Testis (tissue), 3 donors: ENCODE data around the gene TUBB3. TPM values are rescaled to one million over a fixed set of nuclear protein-coding genes. Genes with fewer than 3 reads are reported as not detected.
"Not testable (repeated sequence)": the region's sequence is repeated elsewhere in the genome, so short reads cannot be mapped to it uniquely, and the experiment has no call there.

Experiments
- DNase-seq: peaks from one replicate; pipeline ENCODE4 v3.0.0-alpha.2; 2019
- H3K27ac ChIP-seq, 2 donors: fragments of 200-600 bp; sonication (generic); one replicate each; pipeline ENCODE4 v1.5.1; 2019
- H3K27me3 ChIP-seq: fragments of 200-600 bp; sonication (generic); one replicate; pipeline ENCODE4 v1.5.1; 2019
- H3K36me3 ChIP-seq: fragments of 200-600 bp; sonication (generic); one replicate; pipeline ENCODE4 v1.5.1; 2017; ENCODE audit warnings: low read depth; ENCODE audit errors: missing control alignments
- H3K4me1 ChIP-seq: fragments of 200-600 bp; sonication (generic); one replicate; pipeline ENCODE4 v1.5.1; 2019
- H3K4me3 ChIP-seq, 2 donors: fragments of 200-600 bp; sonication (generic); one replicate each; pipeline ENCODE4 v1.5.1; 2017 to 2019
- H3K9me3 ChIP-seq: fragments of 200-600 bp; sonication (generic); one replicate; pipeline ENCODE4 v1.5.1; 2017
- POLR2A ChIP-seq: fragments of 450-650 bp; IDR thresholded peaks from one replicate; pipeline ENCODE4 v1.6.1; 2017; ENCODE audit warnings: antibody characterized with exemption, mild to moderate bottlenecking, moderate library complexity
- WGBS, 2 donors: methylation state at CpG; one replicate each; pipeline ENCODE4 v1.1.5; 2018; 5-methylcytosine and 5-hydroxymethylcytosine counted together
- intact Hi-C: fragments of 100-400 bp; cut with DNase I; formaldehyde crosslinking; loops from one replicate; pipeline ENCODE4 v1.15.1; 2023; ENCODE audit warnings: low total_unique reads
- polyA plus RNA-seq: library from polyadenylated mRNA; stranded (reverse); fragments of 350-450 nt; fragmentation: Illumina TruSeq; extraction: RNeasy Lipid Tissue Mini Kit (QIAGEN cat#74804); gene quantifications from one replicate; pipeline ENCODE4 v1.2.3, GENCODE V29; 2014; ENCODE audit warnings: low read depth, low replicate concordance; ENCODE audit not compliant: insufficient read depth
- total RNA-seq, 2 donors: library from RNA; depleted of rRNA; stranded (reverse); fragments of >200 nt; gene quantifications; one replicate each; pipeline ENCODE4 v1.2.3, GENCODE V29; 2016
- TF ChIP-seq, protein P1 (sequence below), 3 experiments: fragments of 450-650 bp in 2 of 3; fragments of 200-600 bp in 1 of 3; sonication (generic) in 1 of 3; IDR thresholded peaks; one replicate each; pipeline ENCODE4 v1.5.1; 2016 to 2019; ENCODE audit warnings: antibody characterized with exemption in 3 of 3, mild to moderate bottlenecking in 2 of 3, moderate library complexity in 1 of 3

The TUBB3 gene
- total and polyA plus RNA-seq, 3 donors from 2014 or later: 38.8 to 61.7 (median 56.5) TPM

DNA sequence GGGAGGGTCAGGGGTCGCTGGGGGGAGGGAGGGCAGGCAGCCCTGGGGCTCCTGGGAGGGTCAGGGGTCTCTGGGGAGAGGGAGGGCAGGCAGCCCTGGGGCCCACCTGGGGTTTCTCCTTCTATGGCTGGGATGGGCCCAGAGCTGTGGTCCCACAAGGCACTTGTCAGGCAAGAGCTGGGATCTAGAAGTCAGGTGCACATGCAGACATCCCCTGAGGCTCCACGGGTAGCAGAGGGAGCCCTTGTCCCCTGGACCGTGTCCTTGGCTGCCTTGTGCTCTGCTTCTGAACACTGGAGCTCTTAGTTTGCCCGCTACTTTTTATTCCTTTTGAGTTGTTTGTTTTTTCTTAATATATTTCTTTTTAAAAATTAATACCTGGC lies 1.8 kb downstream of the TUBB3 start:
- no peak overlapping the region for H3K4me3 ChIP-seq
- H3K27me3 ChIP-seq: no peaks in the 10 kb centered on the region
- H3K9me3 ChIP-seq: no peaks in the 10 kb centered on the region
- no peak overlapping the region for H3K27ac ChIP-seq
- TF ChIP-seq, protein P1, sequence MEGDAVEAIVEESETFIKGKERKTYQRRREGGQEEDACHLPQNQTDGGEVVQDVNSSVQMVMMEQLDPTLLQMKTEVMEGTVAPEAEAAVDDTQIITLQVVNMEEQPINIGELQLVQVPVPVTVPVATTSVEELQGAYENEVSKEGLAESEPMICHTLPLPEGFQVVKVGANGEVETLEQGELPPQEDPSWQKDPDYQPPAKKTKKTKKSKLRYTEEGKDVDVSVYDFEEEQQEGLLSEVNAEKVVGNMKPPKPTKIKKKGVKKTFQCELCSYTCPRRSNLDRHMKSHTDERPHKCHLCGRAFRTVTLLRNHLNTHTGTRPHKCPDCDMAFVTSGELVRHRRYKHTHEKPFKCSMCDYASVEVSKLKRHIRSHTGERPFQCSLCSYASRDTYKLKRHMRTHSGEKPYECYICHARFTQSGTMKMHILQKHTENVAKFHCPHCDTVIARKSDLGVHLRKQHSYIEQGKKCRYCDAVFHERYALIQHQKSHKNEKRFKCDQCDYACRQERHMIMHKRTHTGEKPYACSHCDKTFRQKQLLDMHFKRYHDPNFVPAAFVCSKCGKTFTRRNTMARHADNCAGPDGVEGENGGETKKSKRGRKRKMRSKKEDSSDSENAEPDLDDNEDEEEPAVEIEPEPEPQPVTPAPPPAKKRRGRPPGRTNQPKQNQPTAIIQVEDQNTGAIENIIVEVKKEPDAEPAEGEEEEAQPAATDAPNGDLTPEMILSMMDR (IDR thresholded peaks at IDR 0.05): no peak
- TF ChIP-seq POLR2A: no peak
- no peaks in the 10 kb centered on the region for H3K36me3 ChIP-seq
- DNase-seq: no peak
- intact Hi-C loops: no loop called here
- H3K4me1 ChIP-seq: peaks cover 23% of the 10 kb centered on the region
- 17 to 23% methylated on average over 3 to 4 of the region's 4 CpGs for WGBS, 2 donors

DNA sequence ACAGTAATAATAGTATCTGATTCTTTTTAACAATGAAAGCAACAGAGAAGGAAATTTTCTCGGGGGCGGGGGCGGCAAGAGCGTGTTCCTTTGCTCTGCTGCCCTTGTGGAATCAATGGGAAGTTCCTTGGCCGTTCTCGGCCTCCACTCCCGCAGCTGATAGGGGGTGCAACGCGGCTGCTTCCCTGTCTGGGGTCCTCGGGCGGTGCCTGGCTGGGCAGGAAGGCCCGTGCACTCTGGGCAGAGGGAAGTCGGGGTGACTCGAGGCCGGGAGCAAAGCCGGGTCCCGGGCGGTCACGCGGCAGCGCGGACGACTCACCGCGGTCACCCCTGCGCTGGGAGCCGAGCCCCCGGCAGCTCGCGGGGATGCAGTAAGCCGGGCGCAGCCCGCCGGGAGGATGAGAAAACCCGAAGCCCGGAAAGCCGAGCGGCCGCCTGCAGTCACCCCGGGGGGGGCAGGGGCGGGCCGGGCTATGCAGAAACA lies 2.5 kb downstream of the TUBB3 start:
- intact Hi-C loops: no loop called here
- WGBS, 2 donors: 1 to 2% methylated on average over 12 to 42 of the region's 42 CpGs
- Histone ChIP-seq H3K4me1 (peaks cover 23% of the 10 kb centered on the region), H3K27me3 (no peaks in the 10 kb centered on the region), H3K36me3 (no peaks in the 10 kb centered on the region), H3K4me3 (peak overlapping the region; percentile 47 to 54), H3K9me3 (no peaks in the 10 kb centered on the region), H3K27ac (no peak overlapping the region)
- DNase-seq: no peak
- TF ChIP-seq, protein P1 (IDR thresholded peaks at IDR 0.05): no peak
- TF ChIP-seq POLR2A: no peak

DNA sequence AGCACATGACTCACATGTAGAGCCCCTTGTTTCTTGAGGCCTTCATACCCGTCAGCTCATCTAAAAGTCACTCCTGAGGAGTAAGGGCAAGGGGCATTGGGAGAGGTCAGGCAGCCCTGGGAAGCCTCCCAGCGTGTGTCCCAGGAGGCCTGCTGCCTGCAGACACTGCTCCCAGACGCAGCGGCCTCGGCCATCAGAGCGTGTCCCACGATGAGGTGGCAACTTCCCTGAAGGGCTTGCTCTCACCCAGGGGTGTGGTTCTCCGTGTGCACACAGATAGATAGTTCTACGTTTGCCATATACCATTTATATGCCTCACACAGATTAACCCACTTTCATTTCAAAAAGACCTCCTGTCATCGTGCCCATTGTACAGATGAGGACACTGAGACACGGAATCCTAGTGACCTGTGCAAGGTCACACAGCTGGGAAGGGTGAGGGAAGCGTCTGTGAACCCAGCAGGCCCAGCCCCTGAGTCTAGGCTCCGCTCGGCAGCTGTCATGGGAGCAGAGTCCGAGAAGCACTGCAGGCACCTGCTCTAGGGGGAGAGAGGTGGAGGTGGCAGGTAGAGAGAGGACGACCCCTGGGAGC lies 8.3 kb downstream of the TUBB3 start:
- TF ChIP-seq, protein P1 (IDR thresholded peaks at IDR 0.05): no peak
- TF ChIP-seq POLR2A: no peak
- intact Hi-C loops: no loop called here
- no peaks in the 10 kb centered on the region for H3K4me1 ChIP-seq
- WGBS, 2 donors: 92% methylated on average over 11 to 16 of the region's 16 CpGs
- no peak overlapping the region for H3K4me3 ChIP-seq
- H3K36me3 ChIP-seq: no peaks in the 10 kb centered on the region
- no peak for DNase-seq
- no peaks in the 10 kb centered on the region for H3K27me3 ChIP-seq
- H3K9me3 ChIP-seq: no peaks in the 10 kb centered on the region
- no peak overlapping the region for H3K27ac ChIP-seq

DNA sequence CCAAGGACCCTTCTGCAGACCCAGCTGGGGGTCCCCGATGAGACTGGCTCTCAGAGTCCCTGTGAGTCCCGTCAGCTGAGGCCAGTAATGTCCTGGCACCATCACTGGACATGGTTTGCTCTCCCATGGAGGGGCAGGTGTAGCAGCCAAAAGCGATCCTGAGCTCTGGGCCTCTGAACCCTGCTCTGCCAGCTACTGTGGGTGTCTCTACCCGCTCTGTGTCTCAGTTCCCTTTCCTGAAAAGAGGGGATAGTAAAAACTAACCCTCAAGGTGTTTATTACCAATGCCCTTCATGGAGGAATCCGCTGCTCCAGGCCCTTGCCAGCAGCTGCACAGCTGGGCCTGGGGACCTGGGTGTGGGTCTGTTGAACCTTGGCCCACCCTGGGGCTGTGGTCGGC lies 8.8 kb downstream of the TUBB3 start:
- Histone ChIP-seq H3K4me3 (no peak overlapping the region), H3K9me3 (no peaks in the 10 kb centered on the region), H3K27me3 (no peaks in the 10 kb centered on the region), H3K36me3 (no peaks in the 10 kb centered on the region), H3K27ac (no peak overlapping the region), H3K4me1 (no peaks in the 10 kb centered on the region)
- intact Hi-C loops: no loop called here
- no peak for TF ChIP-seq POLR2A
- TF ChIP-seq, protein P1 (IDR thresholded peaks at IDR 0.05): no peak
- WGBS, 2 donors: 92 to 97% methylated on average over 5 to 6 of the region's 6 CpGs
- no peak for DNase-seq

DNA sequence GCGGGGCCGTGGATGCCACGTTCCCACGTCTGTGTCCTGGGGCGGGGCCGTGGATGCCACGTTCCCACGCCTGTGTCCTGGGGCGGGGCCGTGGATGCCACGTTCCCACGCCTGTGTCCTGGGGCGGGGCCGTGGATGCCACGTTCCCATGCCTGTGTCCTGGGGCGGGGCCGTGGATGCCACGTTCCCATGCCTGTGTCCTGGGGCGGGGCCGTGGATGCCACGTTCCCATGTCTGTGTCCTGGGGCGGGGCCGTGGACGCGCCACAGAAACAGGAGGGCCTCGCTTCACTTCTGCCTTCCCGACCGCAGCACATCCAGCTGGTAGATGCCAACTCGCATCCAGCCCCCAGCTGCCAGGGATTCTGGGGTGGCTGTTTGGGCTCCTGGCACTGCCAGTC lies 10.9 kb downstream of the TUBB3 start:
- H3K4me3 ChIP-seq, DNase-seq, H3K27ac ChIP-seq, H3K36me3 ChIP-seq, intact Hi-C loops, H3K4me1 ChIP-seq, H3K9me3 ChIP-seq, H3K27me3 ChIP-seq: not testable (repeated sequence)
- 93 to 94% methylated on average over 11 to 13 of the region's 29 CpGs for WGBS, 2 donors
